Measurements from ENCODE around the gene FOXN3.
"Not testable (repeated sequence)": the region's sequence is repeated elsewhere in the genome, so short reads cannot be mapped to it uniquely, and the experiment has no call there.

FOXN3 gene

GRCh38 chr14:89268514-89268913 lies 148.5 kb downstream of the FOXN3 start:
- DNase-seq: no peak

DNA sequence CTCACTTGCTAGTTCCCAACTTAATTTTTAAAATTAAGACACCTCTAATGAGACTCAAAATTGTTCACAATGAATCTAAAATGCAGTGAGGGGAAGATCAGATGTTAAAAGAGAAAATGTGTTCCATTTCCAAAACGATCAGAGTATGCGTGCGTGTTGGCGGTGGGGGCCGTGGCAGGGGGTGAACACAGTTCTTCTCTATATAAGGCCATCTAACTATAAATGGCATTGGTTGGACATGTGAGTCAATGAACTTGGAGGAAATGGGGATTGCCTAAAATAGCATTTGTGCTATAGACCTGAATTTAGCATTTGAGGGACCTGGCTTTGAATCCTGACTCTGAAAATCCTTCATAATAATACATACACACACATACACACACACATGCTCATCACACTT lies 149.4 kb downstream of the FOXN3 start:
- no peak for DNase-seq

DNA sequence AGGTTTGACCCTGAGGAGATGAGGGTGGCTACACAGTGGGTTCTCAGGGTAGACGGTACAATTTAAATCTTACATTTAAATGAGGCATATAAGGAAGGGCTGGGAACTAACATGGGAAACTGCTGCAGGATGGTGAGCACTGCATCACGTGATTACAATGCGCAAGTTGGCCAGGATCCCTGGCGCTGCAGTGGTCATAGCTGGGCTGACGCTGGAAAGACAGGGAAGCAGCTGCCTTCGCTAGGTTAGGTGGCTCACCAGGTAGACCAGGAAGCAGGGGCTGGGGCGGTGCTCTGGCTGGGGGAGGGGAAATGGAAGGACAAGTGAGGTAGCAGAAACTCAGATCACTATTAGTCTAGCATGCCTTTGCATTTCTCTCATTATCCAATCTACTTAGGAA lies 149.9 kb downstream of the FOXN3 start:
- no peak for DNase-seq

DNA sequence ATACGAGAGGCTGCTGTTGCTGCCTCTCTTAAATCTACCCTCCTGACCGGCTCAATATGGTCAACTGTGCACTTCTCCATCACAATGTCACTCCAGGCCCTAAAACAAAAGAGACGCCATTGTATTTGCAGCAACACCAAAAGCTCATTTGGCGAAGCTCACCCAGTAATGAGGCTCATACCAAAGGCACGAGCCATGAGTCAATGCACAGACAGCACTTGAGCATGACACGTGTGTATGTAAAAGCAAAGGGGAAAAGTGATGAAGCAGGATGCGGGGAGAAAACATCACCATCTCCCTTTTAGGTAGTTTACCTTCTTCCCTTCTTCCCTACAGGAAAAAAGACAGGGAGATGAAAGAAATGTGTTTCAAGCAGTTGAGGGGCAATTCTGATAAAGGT lies 150.3 kb downstream of the FOXN3 start:
- DNase-seq: no peak

GRCh38 chr14:89265234-89265633 lies 151.8 kb downstream of the FOXN3 start:
- DNase-seq: no peak

GRCh38 chr14:89264196-89264800 lies 152.7 kb downstream of the FOXN3 start:
- DNase-seq: no peak

DNA sequence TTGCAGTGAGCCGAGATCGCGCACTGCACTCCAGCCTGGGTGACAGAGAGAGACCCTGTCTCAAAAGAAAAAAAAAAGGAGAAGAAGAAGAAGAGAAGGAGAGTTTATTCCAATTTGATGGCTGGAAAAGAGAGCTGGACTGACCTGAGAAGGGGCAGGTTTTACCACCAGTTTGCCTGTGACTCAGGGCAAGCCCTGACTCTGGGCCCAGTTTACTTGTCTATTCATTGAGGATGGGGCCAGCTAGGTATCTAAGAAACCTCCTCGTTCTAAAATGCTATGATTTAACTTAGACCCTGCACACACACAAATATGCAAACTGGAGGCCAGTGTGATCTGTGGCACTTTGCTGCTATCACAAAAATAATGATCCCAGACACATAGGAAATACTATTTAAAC lies 155.0 kb downstream of the FOXN3 start:
- no peak for DNase-seq

GRCh38 chr14:89260898-89261297 lies 156.1 kb downstream of the FOXN3 start:
- DNase-seq: no peak

DNA sequence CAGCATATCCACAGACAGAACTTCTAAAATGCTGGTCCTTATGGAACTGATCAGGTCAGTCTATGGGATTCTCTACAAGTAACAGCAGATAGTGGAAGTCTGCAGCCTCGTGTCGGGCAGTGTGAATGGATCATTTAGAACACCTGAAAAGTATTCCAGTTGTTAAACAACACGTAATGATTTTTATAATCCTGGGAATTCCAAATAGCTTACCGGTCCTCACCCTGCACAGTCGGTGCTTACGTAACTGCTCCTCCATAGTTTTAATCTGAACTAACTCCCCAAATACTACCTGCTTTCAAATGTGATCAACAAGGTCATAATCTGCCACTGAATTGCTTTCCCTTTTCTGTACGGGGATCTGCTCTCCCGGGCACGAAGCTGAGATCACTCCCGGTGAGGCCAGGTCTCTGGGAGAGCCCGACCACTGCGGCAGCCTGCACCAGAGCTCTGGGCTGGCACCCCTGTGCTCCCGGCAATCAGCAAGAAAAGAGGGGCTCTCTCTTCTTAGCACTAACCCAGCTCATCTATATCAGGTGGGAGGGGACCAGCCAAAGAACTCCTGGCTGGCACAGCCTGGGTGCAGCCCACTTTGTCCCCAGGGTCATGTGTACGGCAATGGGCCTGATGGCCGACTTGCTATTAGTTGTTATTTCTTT lies 157.0 kb downstream of the FOXN3 start:
- DNase-seq: no peak

GRCh38 chr14:89258728-89259273 lies 158.2 kb downstream of the FOXN3 start:
- DNase-seq: no peak

- DNase-seq: no peak
These were observed 160.1 kb downstream of the FOXN3 start for GRCh38 chr14:89256951-89257350.

- DNase-seq: no peak
These were observed 160.8 kb downstream of the FOXN3 start for GRCh38 chr14:89256283-89256682.

DNA sequence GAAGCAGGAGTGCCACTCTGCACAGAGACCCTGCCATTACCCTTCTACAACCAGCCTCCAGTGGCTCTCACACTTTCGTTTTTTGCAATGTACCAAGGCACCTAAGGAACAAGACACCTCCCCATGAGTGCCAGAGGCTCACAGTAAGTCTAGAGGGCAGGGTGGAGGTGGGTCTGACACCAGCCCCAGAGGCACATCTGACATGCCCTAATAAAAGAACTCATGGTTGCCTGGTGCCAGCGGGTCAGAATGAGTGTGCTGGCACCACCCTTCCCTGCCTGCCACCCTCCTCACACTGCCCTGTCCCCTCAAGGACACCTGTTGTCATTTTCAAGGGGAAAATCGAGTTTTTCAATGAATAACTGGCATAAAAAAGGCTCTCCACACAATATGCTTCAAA lies 161.2 kb downstream of the FOXN3 start:
- no peak for DNase-seq

DNA sequence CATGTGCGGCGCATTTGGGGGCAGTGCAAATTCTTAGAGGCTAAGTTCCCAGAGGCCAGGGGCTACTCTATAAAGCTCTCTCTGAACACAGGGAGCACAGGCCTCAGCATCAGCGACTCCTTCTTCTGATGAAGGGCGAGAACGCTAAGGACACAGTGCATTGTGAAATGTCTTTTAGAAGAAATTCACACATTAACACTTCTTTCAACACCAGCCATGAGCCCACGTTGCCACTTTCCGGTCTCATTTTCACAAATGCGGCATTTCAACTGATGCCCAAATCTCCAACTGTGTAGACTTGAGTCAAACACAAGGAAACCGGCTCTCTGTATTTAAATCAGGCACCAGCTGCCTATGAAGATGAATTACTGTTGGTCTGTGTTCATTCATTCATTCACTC lies 162.0 kb downstream of the FOXN3 start:
- DNase-seq: no peak

DNA sequence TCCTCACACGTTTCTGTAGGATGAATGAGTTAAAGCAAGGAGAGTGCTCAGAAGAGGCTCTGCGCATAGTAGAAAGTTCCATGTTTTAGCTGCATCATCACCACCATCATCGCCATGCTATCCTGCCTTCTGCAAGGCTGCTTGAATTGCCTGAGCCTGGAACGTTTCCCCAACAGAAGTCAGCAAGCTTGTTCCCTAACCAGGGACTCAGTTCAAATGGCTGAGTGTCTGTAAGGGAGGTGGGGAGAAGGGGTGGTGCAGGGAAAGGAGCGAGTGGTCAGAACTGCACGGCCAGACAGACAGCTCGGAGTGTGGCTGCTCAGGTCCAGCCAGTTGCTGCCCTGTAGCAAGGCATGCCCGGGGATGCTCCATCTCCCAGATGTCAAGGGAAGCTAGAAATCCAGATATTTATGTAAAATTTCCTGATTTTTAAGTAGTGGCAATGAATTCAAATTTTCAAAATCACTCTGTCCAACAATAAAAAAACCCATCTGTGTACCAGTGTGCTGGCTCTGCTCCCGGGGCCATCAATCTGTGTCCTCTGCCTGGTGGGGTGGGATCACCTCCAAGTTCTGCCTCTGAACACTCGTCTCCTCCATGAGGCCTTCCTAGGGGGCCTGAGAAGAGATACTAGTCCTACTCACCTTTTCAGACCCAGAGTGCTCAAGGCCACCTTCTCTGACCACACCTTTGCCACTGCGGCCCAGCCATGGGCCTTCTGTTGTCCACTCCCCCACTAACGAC lies 162.7 kb downstream of the FOXN3 start:
- no peak for DNase-seq

DNA sequence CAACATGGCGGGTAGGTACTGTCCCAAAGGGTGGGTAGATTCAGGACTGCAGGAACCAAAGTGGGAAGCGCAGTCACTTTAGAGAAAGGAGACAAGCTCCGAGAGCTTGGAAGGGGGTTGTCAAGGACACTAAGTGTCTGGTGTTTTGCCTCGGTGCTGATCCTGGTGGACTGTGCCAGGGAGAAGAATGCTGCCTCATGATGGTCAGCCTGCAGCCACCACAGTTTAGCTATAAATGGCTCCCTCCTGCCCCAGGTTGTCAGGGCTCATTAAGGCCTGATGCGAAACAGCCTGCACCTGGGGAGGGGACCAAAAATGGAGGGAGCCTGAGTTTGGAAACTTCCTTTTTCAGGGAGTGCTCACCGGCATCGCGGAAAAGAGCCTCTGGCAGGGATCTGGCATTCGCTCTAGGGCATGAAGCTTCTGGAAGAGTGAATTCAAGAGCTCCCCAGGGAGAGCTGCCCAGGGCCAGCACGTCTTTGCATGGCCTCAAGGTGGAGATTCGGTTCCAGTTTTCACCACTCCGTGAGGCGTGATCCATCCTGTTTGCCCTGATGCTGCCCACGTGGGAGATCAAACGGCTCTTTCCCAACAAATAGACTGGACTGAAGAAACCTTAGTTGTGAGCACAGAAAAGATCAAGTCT lies 164.0 kb downstream of the FOXN3 start:
- DNase-seq: peak; percentile 13

- no peak for DNase-seq
These were observed 166.0 kb downstream of the FOXN3 start for GRCh38 chr14:89251061-89251460.

GRCh38 chr14:89250655-89250975 lies 166.4 kb downstream of the FOXN3 start:
- DNase-seq: not testable (repeated sequence)

- no peak for DNase-seq
These were observed 166.9 kb downstream of the FOXN3 start for GRCh38 chr14:89249972-89250654.

DNA sequence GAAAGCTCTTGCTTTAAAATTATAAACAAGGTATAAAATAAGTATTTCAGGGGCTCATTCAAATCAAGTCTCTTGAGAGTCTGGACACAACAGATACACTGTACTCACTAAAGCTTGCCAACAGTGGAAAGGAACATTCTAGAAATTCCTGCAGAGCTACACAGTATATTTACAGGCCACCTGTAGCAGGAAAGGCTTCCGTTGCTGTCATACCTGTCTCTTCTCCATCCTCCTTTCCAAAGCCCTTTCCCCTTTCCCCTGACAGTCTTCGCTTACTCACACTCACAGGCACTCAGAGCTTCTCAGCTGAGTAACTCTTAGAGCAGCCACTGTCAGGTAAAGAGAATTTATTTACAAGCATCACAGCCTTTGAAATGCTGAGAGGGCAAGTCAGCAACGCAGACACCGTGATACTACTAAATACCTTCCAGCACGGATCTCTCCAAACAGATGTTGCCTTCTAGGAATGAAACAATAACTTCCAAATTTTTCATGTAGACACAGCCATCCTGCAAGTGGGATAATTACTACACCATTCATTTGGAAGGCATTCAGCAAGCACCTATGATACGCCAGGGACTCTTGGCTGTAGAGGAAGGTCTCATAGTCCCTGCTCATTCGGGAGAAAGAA lies 167.9 kb downstream of the FOXN3 start:
- no peak for DNase-seq

DNA sequence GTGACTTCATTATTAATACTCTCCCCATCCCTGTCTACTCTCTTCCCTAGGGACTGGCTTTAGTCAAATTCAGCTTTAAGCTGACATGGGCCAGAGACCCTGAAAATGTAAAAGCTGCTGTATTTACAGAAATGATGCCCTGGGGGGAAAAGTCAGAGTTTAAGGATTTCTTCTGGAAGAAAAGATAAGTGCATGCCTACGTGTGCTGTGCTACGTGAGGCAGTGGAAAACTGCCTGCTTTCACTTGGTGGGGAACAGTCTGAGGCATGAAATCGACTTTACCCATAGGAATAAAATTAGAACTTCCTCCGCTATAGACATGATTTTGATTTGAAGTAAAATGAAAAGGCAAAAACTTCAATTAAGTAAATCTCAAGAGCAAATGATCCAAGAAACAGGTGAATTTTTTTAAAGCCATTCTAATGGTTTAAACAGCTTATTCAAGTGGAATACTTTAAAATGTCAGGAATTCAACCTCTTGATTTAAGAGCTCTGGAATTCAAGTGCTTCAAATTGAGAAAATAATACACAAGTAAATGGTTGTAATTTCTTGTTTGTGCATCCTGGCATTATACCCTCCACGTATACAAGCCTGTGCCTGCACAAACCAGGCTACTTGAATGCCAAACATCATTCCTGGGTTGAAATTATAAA lies 168.5 kb downstream of the FOXN3 start:
- DNase-seq: no peak
